GM12872 (cell line): ENCODE measurements around the gene COL5A1.

Source experiments
- CTCF ChIP-seq: IDR thresholded peaks from 3 replicates; pipeline ENCODE4 v1.5.1; 2011; ENCODE audit warnings: low read depth, mild to moderate bottlenecking, low read length, moderate library complexity; ENCODE audit not compliant: insufficient read depth

Gene COL5A1

GRCh38 chr9:134724202-134724911, 82.8 kb downstream of the COL5A1 start:
- TF ChIP-seq CTCF = no peak

GRCh38 chr9:134724912-134725604, 83.5 kb downstream of the COL5A1 start:
- no peak for TF ChIP-seq CTCF

GRCh38 chr9:134725605-134725940, 84.0 kb downstream of the COL5A1 start:
- no peak for TF ChIP-seq CTCF

GRCh38 chr9:134726026-134726721, 84.6 kb downstream of the COL5A1 start:
- no peak for TF ChIP-seq CTCF

GRCh38 chr9:134726722-134727034, 85.1 kb downstream of the COL5A1 start:
- TF ChIP-seq CTCF = no peak

- TF ChIP-seq CTCF = no peak
Observed at GRCh38 chr9:134728021-134728795, 86.6 kb downstream of the COL5A1 start.
